Parathyroid adenoma (tissue), 2 donors: Measurements from ENCODE around the gene GHRH.

Experiments used
- H2AFZ ChIP-seq: fragments of 300-600 bp; sonication (generic); one replicate; pipeline ENCODE4 v1.7.0; 2017; ENCODE audit warnings: antibody characterized with exemption, mild to moderate bottlenecking
- H3K27ac ChIP-seq: fragments of 300-600 bp; sonication (generic); one replicate; pipeline ENCODE4 v1.7.0; 2017
- H3K27me3 ChIP-seq: fragments of 300-600 bp; sonication (generic); one replicate; pipeline ENCODE4 v1.7.0; 2017; ENCODE audit warnings: low read length; ENCODE audit not compliant: control insufficient read depth, insufficient read depth
- H3K36me3 ChIP-seq: fragments of 300-600 bp; sonication (generic); one replicate; pipeline ENCODE4 v1.7.0; 2017; ENCODE audit warnings: low read length; ENCODE audit not compliant: control insufficient read depth, insufficient read depth
- H3K4me1 ChIP-seq: fragments of 300-600 bp; sonication (generic); one replicate; pipeline ENCODE4 v1.7.0; 2017; ENCODE audit warnings: control low read depth
- H3K4me2 ChIP-seq: fragments of 300-600 bp; sonication (generic); one replicate; pipeline ENCODE4 v1.7.0; 2017; ENCODE audit warnings: low read length
- H3K4me3 ChIP-seq: fragments of 300-600 bp; sonication (generic); one replicate; pipeline ENCODE4 v1.7.0; 2017; ENCODE audit warnings: low read depth, low read length
- H3K79me2 ChIP-seq: fragments of 300-600 bp; sonication (generic); one replicate; pipeline ENCODE4 v1.7.0; 2017; ENCODE audit warnings: control low read depth
- H3K9ac ChIP-seq: fragments of 300-600 bp; sonication (generic); one replicate; pipeline ENCODE4 v1.7.0; 2017; ENCODE audit warnings: mild to moderate bottlenecking
- H3K9me3 ChIP-seq: fragments of 300-600 bp; sonication (generic); one replicate; pipeline ENCODE4 v1.7.0; 2017; ENCODE audit warnings: low read length; ENCODE audit not compliant: control insufficient read depth
- TF ChIP-seq, protein P1 (sequence below): fragments of 300-600 bp; sonication (generic); IDR thresholded peaks from one replicate; pipeline ENCODE4 v1.7.0; 2017; ENCODE audit warnings: antibody characterized with exemption, mild to moderate bottlenecking
- donor health status: primary hyperparathyroidism.

The GHRH gene

GRCh38 chr20:37301558-37301957 lies 39.9 kb upstream of the GHRH start:
- TF ChIP-seq, protein P1, sequence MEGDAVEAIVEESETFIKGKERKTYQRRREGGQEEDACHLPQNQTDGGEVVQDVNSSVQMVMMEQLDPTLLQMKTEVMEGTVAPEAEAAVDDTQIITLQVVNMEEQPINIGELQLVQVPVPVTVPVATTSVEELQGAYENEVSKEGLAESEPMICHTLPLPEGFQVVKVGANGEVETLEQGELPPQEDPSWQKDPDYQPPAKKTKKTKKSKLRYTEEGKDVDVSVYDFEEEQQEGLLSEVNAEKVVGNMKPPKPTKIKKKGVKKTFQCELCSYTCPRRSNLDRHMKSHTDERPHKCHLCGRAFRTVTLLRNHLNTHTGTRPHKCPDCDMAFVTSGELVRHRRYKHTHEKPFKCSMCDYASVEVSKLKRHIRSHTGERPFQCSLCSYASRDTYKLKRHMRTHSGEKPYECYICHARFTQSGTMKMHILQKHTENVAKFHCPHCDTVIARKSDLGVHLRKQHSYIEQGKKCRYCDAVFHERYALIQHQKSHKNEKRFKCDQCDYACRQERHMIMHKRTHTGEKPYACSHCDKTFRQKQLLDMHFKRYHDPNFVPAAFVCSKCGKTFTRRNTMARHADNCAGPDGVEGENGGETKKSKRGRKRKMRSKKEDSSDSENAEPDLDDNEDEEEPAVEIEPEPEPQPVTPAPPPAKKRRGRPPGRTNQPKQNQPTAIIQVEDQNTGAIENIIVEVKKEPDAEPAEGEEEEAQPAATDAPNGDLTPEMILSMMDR, result no peak
- H3K36me3 ChIP-seq, result no peaks in the 10 kb centered on the region
- H3K79me2 ChIP-seq, result peaks cover 6% of the 10 kb centered on the region
- no peaks in the 10 kb centered on the region for H3K27me3 ChIP-seq
- no peak overlapping the region for H3K27ac ChIP-seq
- no peaks in the 10 kb centered on the region for H3K4me1 ChIP-seq
- no peak overlapping the region for H2AFZ ChIP-seq
- no peak overlapping the region for H3K9ac ChIP-seq
- no peaks in the 10 kb centered on the region for H3K9me3 ChIP-seq
- H3K4me2 ChIP-seq, result no peak overlapping the region
- no peak overlapping the region for H3K4me3 ChIP-seq

DNA sequence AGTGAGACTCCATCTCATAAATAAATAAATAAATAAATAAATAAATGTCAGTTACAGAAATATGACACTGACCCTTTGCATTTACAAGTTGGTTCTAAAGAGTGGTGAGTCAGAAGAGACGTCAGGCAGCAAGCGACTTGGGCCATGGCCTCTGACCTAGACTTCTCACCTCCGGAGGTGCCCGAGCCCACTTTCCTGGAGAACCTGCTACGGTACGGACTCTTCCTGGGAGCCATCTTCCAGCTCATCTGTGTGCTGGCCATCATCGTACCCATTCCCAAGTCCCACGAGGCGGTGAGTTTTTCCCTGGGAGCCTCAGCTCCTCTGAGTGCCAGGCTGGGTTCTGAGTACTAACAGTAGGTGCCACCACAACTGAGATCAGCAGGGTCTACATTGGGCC lies 39.5 kb upstream of the GHRH start:
- H3K27me3 ChIP-seq, result no peaks in the 10 kb centered on the region
- H3K9me3 ChIP-seq, result no peaks in the 10 kb centered on the region
- peaks cover 6% of the 10 kb centered on the region for H3K79me2 ChIP-seq
- H3K27ac ChIP-seq, result no peak overlapping the region
- H3K9ac ChIP-seq, result no peak overlapping the region
- no peak overlapping the region for H3K4me2 ChIP-seq
- no peaks in the 10 kb centered on the region for H3K36me3 ChIP-seq
- H3K4me3 ChIP-seq, result no peak overlapping the region
- TF ChIP-seq, protein P1, result no peak
- H2AFZ ChIP-seq, result no peak overlapping the region
- H3K4me1 ChIP-seq, result no peaks in the 10 kb centered on the region

GRCh38 chr20:37299718-37300528 lies 38.3 kb upstream of the GHRH start:
- H3K4me3 ChIP-seq, result no peak overlapping the region
- no peak overlapping the region for H3K27ac ChIP-seq
- peaks cover 6% of the 10 kb centered on the region for H3K79me2 ChIP-seq
- H3K9ac ChIP-seq, result no peak overlapping the region
- no peak overlapping the region for H2AFZ ChIP-seq
- TF ChIP-seq, protein P1, result no peak
- no peaks in the 10 kb centered on the region for H3K4me1 ChIP-seq
- H3K9me3 ChIP-seq, result no peaks in the 10 kb centered on the region
- no peak overlapping the region for H3K4me2 ChIP-seq
- H3K27me3 ChIP-seq, result no peaks in the 10 kb centered on the region
- H3K36me3 ChIP-seq, result no peaks in the 10 kb centered on the region

GRCh38 chr20:37298190-37298939 lies 36.8 kb upstream of the GHRH start:
- no peak overlapping the region for H2AFZ ChIP-seq
- no peaks in the 10 kb centered on the region for H3K27me3 ChIP-seq
- no peak overlapping the region for H3K9ac ChIP-seq
- no peak overlapping the region for H3K4me2 ChIP-seq
- no peaks in the 10 kb centered on the region for H3K36me3 ChIP-seq
- no peak overlapping the region for H3K27ac ChIP-seq
- H3K9me3 ChIP-seq, result no peaks in the 10 kb centered on the region
- no peaks in the 10 kb centered on the region for H3K4me1 ChIP-seq
- peaks cover 3% of the 10 kb centered on the region for H3K79me2 ChIP-seq
- TF ChIP-seq, protein P1, result no peak
- H3K4me3 ChIP-seq, result no peak overlapping the region
